Left kidney (tissue), 8 donors: Measurements from ENCODE around the gene ECT2L. TPM values are rescaled to one million over a fixed set of nuclear protein-coding genes. Genes with fewer than 3 reads are reported as not detected.

Source experiments
- DNase-seq: peaks from one replicate; pipeline ENCODE4 v3.0.0-alpha.2; 2013
- long read RNA-seq, 8 donors: transcript quantifications; one replicate each; lab custom pipeline, GENCODE V29; 2026
- polyA plus RNA-seq: library from polyadenylated mRNA; unstranded; fragments of 120-200 nt; gene quantifications from one replicate; pipeline ENCODE4 v1.2.1, GENCODE V29; 2013; ENCODE audit not compliant: insufficient read length

Gene ECT2L
- 0.55 TPM for polyA plus RNA-seq
- long read RNA-seq, donor 1, partial matches to known transcripts = 0 of 9 reads
- long read RNA-seq, donor 1, other reads (novel, unspliced or antisense) = 9 of 9 reads
- long read RNA-seq, donor 2 = 0 reads
- long read RNA-seq, donor 3, partial matches to known transcripts = 13 of 13 reads
- long read RNA-seq, donor 3, other reads (novel, unspliced or antisense) = 0 of 13 reads
- long read RNA-seq, donor 4 = 0 reads
- long read RNA-seq, donor 5 = 0 reads
- long read RNA-seq, donor 6 = 0 reads
- long read RNA-seq, donor 7 = 0 reads
- long read RNA-seq, donor 8 = 0 reads

- DNase-seq = no peak
These were observed at the start of gene ECT2L for GRCh38 chr6:138795809-138796603. Gene ECT2L (plus strand): TSS chr6:138796087. CDS start chr6:138813275, 17,188 bp downstream.

GRCh38 chr6:138752017-138752416 is 43.9 kb upstream of the ECT2L start:
- DNase-seq = no peak

GRCh38 chr6:138757136-138757535 is 38.8 kb upstream of the ECT2L start:
- no peak for DNase-seq

- no peak for DNase-seq
These were observed 29.8 kb upstream of the ECT2L start for GRCh38 chr6:138765896-138766655.

GRCh38 chr6:138769102-138769676 is 26.7 kb upstream of the ECT2L start:
- no peak for DNase-seq

GRCh38 chr6:138772596-138773176 is 23.2 kb upstream of the ECT2L start:
- DNase-seq = no peak

GRCh38 chr6:138773177-138774091 is 22.5 kb upstream of the ECT2L start, which contains the start of gene CCDC28A:
Gene CCDC28A (plus strand): TSS chr6:138773769. CDS start chr6:138776121, 2,352 bp downstream.
- DNase-seq = peak; percentile 94

- DNase-seq = no peak
These were observed 21.5 kb upstream of the ECT2L start for GRCh38 chr6:138774370-138774769.

- no peak for DNase-seq
These were observed 19.2 kb upstream of the ECT2L start for GRCh38 chr6:138776659-138777058.

- DNase-seq = no peak
These were observed 17.6 kb upstream of the ECT2L start for GRCh38 chr6:138778331-138778730.

GRCh38 chr6:138782243-138782642 is 13.6 kb upstream of the ECT2L start:
- no peak for DNase-seq

- DNase-seq = no peak
These were observed 10.8 kb upstream of the ECT2L start for GRCh38 chr6:138785079-138785478.

- no peak for DNase-seq
These were observed 9.9 kb upstream of the ECT2L start for GRCh38 chr6:138785980-138786379.

GRCh38 chr6:138787138-138787537 is 8.7 kb upstream of the ECT2L start:
- no peak for DNase-seq

- DNase-seq = no peak
These were observed 884 bp downstream of the ECT2L start for GRCh38 chr6:138796771-138797170.

GRCh38 chr6:138797806-138798446 is 2.0 kb downstream of the ECT2L start:
- DNase-seq = no peak

GRCh38 chr6:138800377-138801150 is 4.7 kb downstream of the ECT2L start:
- DNase-seq = no peak

- DNase-seq = no peak
These were observed 7.4 kb downstream of the ECT2L start for GRCh38 chr6:138803331-138803730.

GRCh38 chr6:138803861-138804260 is 8.0 kb downstream of the ECT2L start:
- DNase-seq = no peak
